K562 (cell line): Measurements from ENCODE around the gene TNK2.

ENCODE experiments used
- ARID4B ChIP-seq: sonication (generic); formaldehyde crosslinking; IDR thresholded peaks from 2 replicates; pipeline ENCODE4 v1.8.0; 2022; ENCODE audit warnings: mild to moderate bottlenecking, missing genetic modification reagents
- ATF3 ChIP-seq, 2 experiments: fragments of 450-650 bp in 1 of 2; sonication (generic) in 1 of 2; formaldehyde crosslinking in 1 of 2; IDR thresholded peaks in 1 of 2; conservative IDR thresholded peaks in 1 of 2; 2 replicates each; pipeline versions ENCODE4 v1.6.1 to v1.8.1; 2016 to 2023; ENCODE audit warnings: mild to moderate bottlenecking in 2 of 2, moderate library complexity in 2 of 2, inconsistent platforms in 1 of 2, missing genetic modification reagents in 1 of 2
- CTCF ChIP-seq, 3 experiments: IDR thresholded peaks in 2 of 3; conservative IDR thresholded peaks in 1 of 3; 2 replicates each; pipeline ENCODE4 v1.5.1; 2011 to 2012; ENCODE audit warnings: low read length in 3 of 3, mild to moderate bottlenecking in 3 of 3, control low read depth in 2 of 3, improper control_type of control experiment in 1 of 3, inconsistent platforms in 1 of 3, low read depth in 1 of 3, mixed read lengths in 1 of 3, moderate library complexity in 1 of 3; ENCODE audit not compliant: insufficient read depth in 2 of 3
- CUX1 ChIP-seq: fragments of 200-800 bp; sonication (Bioruptor generic); IDR thresholded peaks from 2 replicates; pipeline ENCODE4 v1.6.1; 2016; ENCODE audit warnings: missing genetic modification characterization, missing compliant biosample characterization
- EP300 ChIP-seq: IDR thresholded peaks from 2 replicates; pipeline ENCODE4 v1.6.1; 2012; ENCODE audit warnings: low read length, improper control_type of control experiment
- GTF2E2 ChIP-seq: fragments of 200-800 bp; sonication (Bioruptor generic); IDR thresholded peaks from 2 replicates; pipeline ENCODE4 v1.6.1; 2016; ENCODE audit warnings: missing genetic modification characterization, missing compliant biosample characterization
- MEF2D ChIP-seq: conservative IDR thresholded peaks from 2 replicates; pipeline ENCODE4 v1.6.1; 2016; ENCODE audit warnings: low read depth, missing genetic modification characterization, missing compliant biosample characterization
- NBN ChIP-seq: fragments of 450-650 bp; IDR thresholded peaks from 2 replicates; pipeline ENCODE4 v1.6.1; 2016; ENCODE audit warnings: low read depth, mild to moderate bottlenecking
- NFRKB ChIP-seq: fragments of 450-650 bp; IDR thresholded peaks from 2 replicates; pipeline ENCODE4 v1.6.1; 2016; ENCODE audit warnings: low read depth
- SMAD1 ChIP-seq: fragments of 150-350 bp; IDR thresholded peaks from 2 replicates; pipeline ENCODE4 v1.6.1; 2014; ENCODE audit warnings: low read length, low read depth; ENCODE audit not compliant: partially characterized antibody

- no peak for TF ChIP-seq ATF3 (IDR thresholded peaks at IDR 0.05)
- TF ChIP-seq ATF3 (CRISPR knock-in tag; conservative IDR thresholded peaks at IDR 0.05) = no peak
- no peak for TF ChIP-seq EP300
- no peak for TF ChIP-seq NFRKB
- no peak for TF ChIP-seq SMAD1
- TF ChIP-seq MEF2D (tag) = no peak
- no peak for TF ChIP-seq CTCF (IDR thresholded peaks at IDR 0.05 in 2 of 3, conservative IDR thresholded peaks at IDR 0.05 in 1 of 3; ENCODE audit: insufficient read depth in 2 of 3, low read depth in 1 of 3, low read length in 3 of 3)
- no peak for TF ChIP-seq CUX1
- TF ChIP-seq ARID4B (CRISPR knock-in tag) = no peak
- no peak for TF ChIP-seq NBN
- TF ChIP-seq GTF2E2 (tag) = no peak
These were observed 28.8 kb downstream of the TNK2 start for GRCh38 chr3:195879416-195880036.
